PC-9 (cell line): ENCODE data around the gene HMGN1. TPM values are rescaled to one million over a fixed set of nuclear protein-coding genes. Genes with fewer than 3 reads are reported as not detected.

Experiments
- Bru-seq: library from RNA; stranded (reverse); fragments of 400-500 nt; gene quantifications from one replicate; lab custom pipeline; 2021; lab: Mats Ljungman, UMichigan
- BruChase-seq, 2 experiments: library from RNA; stranded (reverse); fragments of 400-500 nt; gene quantifications; one replicate each; lab custom pipeline; 2021; lab: Mats Ljungman, UMichigan
- BruUV-seq: library from RNA; stranded (reverse); fragments of 400-500 nt; replicated peaks from 2 replicates; lab custom pipeline; 2021; lab: Mats Ljungman, UMichigan
- CTCF ChIA-PET: fragments of 300-600 bp; sonication (Branson Sonifier 250); formaldehyde crosslinking; loops from one replicate; lab custom pipeline; 2022; ENCODE audit warnings: antibody characterized with exemption; lab: Charles Lee
- POLR2A ChIA-PET: fragments of 300-600 bp; sonication (Branson Sonifier 250); formaldehyde crosslinking; loops from one replicate; lab custom pipeline; 2022; ENCODE audit warnings: antibody characterized with exemption; ENCODE audit not compliant: unreplicated experiment; lab: Charles Lee
- DNase-seq, 2 experiments: peaks; one replicate each; pipeline versions ENCODE4 v3.0.0 to v3.0.0-alpha.2; 2015 to 2022; ENCODE audit warnings: mixed read lengths in 1 of 2
- H2AFZ ChIP-seq: fragments of 200-600 bp; sonication (generic); 2 replicates; pipeline ENCODE4 v1.8.1; 2017; ENCODE audit warnings: antibody characterized with exemption
- H3F3A ChIP-seq: fragments of 200-600 bp; sonication (generic); 2 replicates; pipeline ENCODE4 v1.8.1; 2017; ENCODE audit warnings: antibody characterized with exemption, mild to moderate bottlenecking, low read depth; ENCODE audit not compliant: insufficient read depth
- H3K27ac ChIP-seq: fragments of 200-600 bp; sonication (generic); 2 replicates; pipeline ENCODE4 v1.6.1; 2016; ENCODE audit warnings: mixed run types
- H3K27me3 ChIP-seq: fragments of 200-600 bp; sonication (generic); 2 replicates; pipeline ENCODE4 v1.6.1; 2016; ENCODE audit warnings: low read depth, mixed run types; ENCODE audit not compliant: insufficient read depth
- H3K36me3 ChIP-seq: fragments of 200-600 bp; sonication (generic); 2 replicates; pipeline ENCODE4 v1.6.1; 2016; ENCODE audit warnings: low read depth, mixed run types
- H3K4me1 ChIP-seq: fragments of 200-600 bp; sonication (generic); replicated peaks from 2 replicates; pipeline ENCODE4 v1.6.1; 2016; ENCODE audit warnings: mixed run types; ENCODE audit not compliant: insufficient read depth
- H3K4me2 ChIP-seq: fragments of 200-600 bp; sonication (generic); 2 replicates; pipeline ENCODE4 v1.6.1; 2017; ENCODE audit warnings: mixed run types
- H3K4me3 ChIP-seq: fragments of 200-600 bp; sonication (generic); 2 replicates; pipeline ENCODE4 v1.6.1; 2016; ENCODE audit warnings: mixed run types
- H3K79me2 ChIP-seq: fragments of 200-600 bp; sonication (generic); 2 replicates; pipeline ENCODE4 v1.6.1; 2017; ENCODE audit warnings: low read depth, mixed run types
- H3K9me2 ChIP-seq: fragments of 200-600 bp; sonication (generic); 2 replicates; pipeline ENCODE4 v1.8.1; 2017; ENCODE audit warnings: mild to moderate bottlenecking; ENCODE audit not compliant: insufficient read depth
- H3K9me3 ChIP-seq: fragments of 200-600 bp; sonication (generic); 2 replicates; pipeline ENCODE4 v1.8.1; 2016; ENCODE audit warnings: low read depth; ENCODE audit not compliant: insufficient read depth
- H4K20me1 ChIP-seq: fragments of 200-600 bp; sonication (generic); 2 replicates; pipeline ENCODE4 v1.8.1; 2017; ENCODE audit not compliant: insufficient read depth
- EZH2 ChIP-seq: fragments of 200-600 bp; sonication (generic); IDR thresholded peaks from 2 replicates; pipeline ENCODE4 v1.8.0; 2017; ENCODE audit warnings: antibody characterized with exemption, low read depth
- intact Hi-C: fragments of 100-400 bp; cut with micrococcal nuclease; formaldehyde crosslinking; loops from one replicate; pipeline ENCODE4 v1.10.0; 2022; ENCODE audit not compliant: unreplicated experiment
- long read RNA-seq: library from polyadenylated mRNA; stranded (forward); transcript quantifications from one replicate; pipeline ENCODE4 v2.0.0, GENCODE V29; 2022
- total RNA-seq: library from RNA; stranded (reverse); gene quantifications from 2 replicates; pipeline ENCODE4 v1.2.3, GENCODE V29; 2021
- TF ChIP-seq, protein P1 (sequence below): fragments of 200-600 bp; sonication (generic); conservative IDR thresholded peaks from 2 replicates; pipeline ENCODE4 v1.6.1; 2017; ENCODE audit warnings: mixed run types, antibody characterized with exemption, mild to moderate bottlenecking, moderate library complexity

HMGN1 gene, protein sequence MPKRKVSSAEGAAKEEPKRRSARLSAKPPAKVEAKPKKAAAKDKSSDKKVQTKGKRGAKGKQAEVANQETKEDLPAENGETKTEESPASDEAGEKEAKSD
- total RNA-seq (369 and 402 TPM in 2 replicates), Bru-seq, nascent RNA (percentile 97 among the genes with signal in this experiment), BruChase-seq, experiment 1, labeled RNA remaining after a 2-hour chase (percentile 99 among the genes with signal in this experiment), BruChase-seq, experiment 2, labeled RNA remaining after a 6-hour chase (percentile 98 among the genes with signal in this experiment)
- long read RNA-seq, full-length matches to known transcripts: 576 of 646 reads
- long read RNA-seq, partial matches to known transcripts: 22 of 646 reads
- long read RNA-seq, other reads (novel, unspliced or antisense): 48 of 646 reads

DNA sequence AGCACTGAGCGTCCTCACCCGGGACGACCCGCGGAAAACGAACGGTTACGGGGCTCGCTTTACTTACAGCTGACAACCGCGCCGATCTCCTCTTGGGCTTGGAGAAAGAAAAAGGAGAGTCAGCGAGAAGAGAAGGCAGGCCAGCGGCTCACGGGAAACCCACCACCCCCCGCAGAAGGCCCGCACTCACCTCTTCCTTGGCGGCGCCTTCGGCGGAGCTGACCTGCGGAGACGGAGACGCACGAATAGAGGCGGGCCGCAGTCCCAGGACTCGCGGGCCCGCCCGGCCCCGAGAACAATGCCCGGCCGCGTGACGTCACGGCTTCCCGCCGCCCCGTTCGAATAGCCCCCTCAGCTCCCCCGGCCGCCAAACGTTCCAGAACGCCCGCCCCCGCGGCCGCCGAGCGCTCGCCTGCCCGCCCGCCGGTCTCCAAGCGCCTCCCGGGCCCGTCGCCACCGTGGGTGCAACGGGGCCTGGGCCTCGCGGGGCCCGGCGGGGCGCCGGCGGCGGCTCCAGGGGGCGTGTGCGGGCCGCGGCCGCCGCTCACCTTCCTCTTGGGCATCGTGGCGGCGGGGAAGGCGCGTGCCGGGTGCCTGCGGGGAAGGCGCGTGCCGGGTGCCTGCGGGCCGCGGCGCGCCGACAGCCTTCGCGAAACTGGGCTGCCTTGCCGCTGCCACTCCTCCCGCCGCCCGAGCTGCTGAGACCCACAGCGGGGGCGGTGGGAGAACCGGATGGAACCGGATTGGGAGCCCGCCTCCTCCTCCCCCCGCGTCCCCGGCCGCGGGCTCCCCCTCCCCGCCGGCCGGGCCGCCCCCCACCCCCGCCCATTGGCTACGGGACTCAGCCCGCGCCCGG, at the start of gene HMGN1:
Gene HMGN1 (minus strand): TSS at position 734 of the 856 bp plus-strand sequence. CDS start 171 bp downstream, at position 563.
- no peaks in the 10 kb centered on the region for H3K9me2 ChIP-seq
- H4K20me1 ChIP-seq: peaks cover 21% of the 10 kb centered on the region
- no peaks in the 10 kb centered on the region for H3K9me3 ChIP-seq
- DNase-seq: peak; percentile 58 to 83
- peak within 1 kb of the TSS; percentile 92 for H3K4me3 ChIP-seq
- peak within 1 kb of the TSS; percentile 85 for H3K27ac ChIP-seq
- peak within 1 kb of the TSS; percentile 83 for H2AFZ ChIP-seq
- intact Hi-C loops: loop anchor here (1.0 kb wide), 3 partner anchors 32 to 40 kb away; a partner anchor contains a TSS
- peaks cover 31% of the 10 kb centered on the region for H3F3A ChIP-seq
- BruUV-seq: no TSS peak
- H3K27me3 ChIP-seq: no peaks in the 10 kb centered on the region
- peaks cover 32% of the 10 kb centered on the region for H3K4me1 ChIP-seq
- H3K4me2 ChIP-seq: peak within 1 kb of the TSS; percentile 97
- CTCF ChIA-PET: no interaction called here
- H3K79me2 ChIP-seq: peaks cover 48% of the 10 kb centered on the region
- POLR2A ChIA-PET: interaction anchor here (0.6 kb wide), 2 partner anchors 46 to 60 kb away, joined by 3 to 25 read pairs; no protein-coding TSS in a partner anchor
- peaks cover 26% of the 10 kb centered on the region for H3K36me3 ChIP-seq
- TF ChIP-seq, protein P1, sequence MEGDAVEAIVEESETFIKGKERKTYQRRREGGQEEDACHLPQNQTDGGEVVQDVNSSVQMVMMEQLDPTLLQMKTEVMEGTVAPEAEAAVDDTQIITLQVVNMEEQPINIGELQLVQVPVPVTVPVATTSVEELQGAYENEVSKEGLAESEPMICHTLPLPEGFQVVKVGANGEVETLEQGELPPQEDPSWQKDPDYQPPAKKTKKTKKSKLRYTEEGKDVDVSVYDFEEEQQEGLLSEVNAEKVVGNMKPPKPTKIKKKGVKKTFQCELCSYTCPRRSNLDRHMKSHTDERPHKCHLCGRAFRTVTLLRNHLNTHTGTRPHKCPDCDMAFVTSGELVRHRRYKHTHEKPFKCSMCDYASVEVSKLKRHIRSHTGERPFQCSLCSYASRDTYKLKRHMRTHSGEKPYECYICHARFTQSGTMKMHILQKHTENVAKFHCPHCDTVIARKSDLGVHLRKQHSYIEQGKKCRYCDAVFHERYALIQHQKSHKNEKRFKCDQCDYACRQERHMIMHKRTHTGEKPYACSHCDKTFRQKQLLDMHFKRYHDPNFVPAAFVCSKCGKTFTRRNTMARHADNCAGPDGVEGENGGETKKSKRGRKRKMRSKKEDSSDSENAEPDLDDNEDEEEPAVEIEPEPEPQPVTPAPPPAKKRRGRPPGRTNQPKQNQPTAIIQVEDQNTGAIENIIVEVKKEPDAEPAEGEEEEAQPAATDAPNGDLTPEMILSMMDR: no peak
- no peak for TF ChIP-seq EZH2

DNA sequence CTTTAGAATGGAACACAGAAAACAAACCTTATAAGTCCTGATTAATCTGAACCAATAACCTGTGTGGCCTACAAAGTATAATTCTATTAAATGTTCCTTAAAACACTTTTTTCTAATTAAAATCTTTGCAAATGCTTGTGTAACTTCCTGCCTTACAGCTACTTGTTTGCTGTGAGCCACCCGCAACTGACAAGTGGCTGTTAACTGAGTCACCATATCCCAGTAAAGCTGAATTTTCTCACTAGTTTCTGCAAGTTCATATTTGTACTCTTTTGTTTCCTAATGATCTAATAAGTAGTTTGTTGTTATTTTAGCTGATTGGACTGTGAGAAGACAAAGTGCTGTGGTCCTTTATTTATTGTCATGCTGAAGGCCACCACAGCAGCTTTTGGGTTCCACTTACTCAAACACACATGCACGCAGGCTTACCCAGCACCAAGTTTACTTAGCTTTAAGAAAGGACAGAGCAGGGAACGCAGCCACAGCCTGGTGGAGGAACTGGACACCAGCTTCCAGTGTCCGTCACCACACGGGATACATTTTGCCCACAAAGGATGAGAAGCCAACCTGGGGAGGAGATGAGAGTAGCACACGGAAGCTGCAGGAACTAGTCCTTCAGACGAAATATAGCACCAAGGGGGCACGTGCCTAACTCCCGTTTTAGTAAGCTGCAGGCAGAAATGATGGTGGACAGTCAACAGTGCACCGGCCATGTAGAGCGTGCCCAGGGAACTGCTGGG, 48.9 kb upstream of the HMGN1 start:
- no peak for TF ChIP-seq EZH2
- Histone ChIP-seq H3K9me3 (no peaks in the 10 kb centered on the region), H3K4me1 (no peaks in the 10 kb centered on the region), H3K79me2 (no peaks in the 10 kb centered on the region), H4K20me1 (no peaks in the 10 kb centered on the region), H3K27ac (no peak overlapping the region), H3K9me2 (no peaks in the 10 kb centered on the region), H2AFZ (no peak overlapping the region), H3K27me3 (no peaks in the 10 kb centered on the region), H3K4me2 (no peak overlapping the region), H3K36me3 (no peaks in the 10 kb centered on the region), H3F3A (no peaks in the 10 kb centered on the region), H3K4me3 (no peak overlapping the region)
- ChIA-PET POLR2A (no interaction called here), CTCF (interaction anchor here (0.7 kb wide), 1 partner anchor 217 kb away, joined by 3 read pairs; no protein-coding TSS in a partner anchor)
- intact Hi-C loops: no loop called here
- BruUV-seq: no TSS peak
- no peak for DNase-seq

DNA sequence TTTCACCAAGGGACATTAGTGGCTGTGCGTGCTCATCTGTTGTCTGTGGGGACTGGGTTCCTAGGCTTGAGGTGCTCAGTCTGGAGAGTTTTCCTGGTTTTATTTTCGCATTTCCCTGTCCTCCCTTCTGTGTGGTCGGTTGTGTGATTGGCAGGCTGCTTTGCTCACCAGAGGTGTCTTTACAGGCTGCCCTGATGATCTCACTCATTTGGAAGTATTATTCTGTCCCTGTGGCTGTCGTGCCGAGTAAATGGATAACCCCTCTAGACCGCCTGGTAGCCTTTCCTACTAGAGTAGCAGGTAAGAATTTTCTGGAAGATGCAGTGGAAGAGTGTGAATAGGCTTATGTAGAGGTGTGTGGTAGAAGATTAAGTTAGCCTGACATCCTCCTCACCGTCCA, 44.1 kb upstream of the HMGN1 start:
- no peaks in the 10 kb centered on the region for H3K9me2 ChIP-seq
- H4K20me1 ChIP-seq: no peaks in the 10 kb centered on the region
- no peak overlapping the region for H3K4me3 ChIP-seq
- no TSS peak for BruUV-seq
- DNase-seq: no peak
- TF ChIP-seq, protein P1: no peak
- no peak for TF ChIP-seq EZH2
- H3K79me2 ChIP-seq: peaks cover 6% of the 10 kb centered on the region; the same call in 1 of the 2 replicates
- intact Hi-C loops: no loop called here
- H3K4me2 ChIP-seq: no peak overlapping the region
- peaks cover 5% of the 10 kb centered on the region; the same call in 1 of the 2 replicates for H3F3A ChIP-seq
- CTCF ChIA-PET: no interaction called here
- H2AFZ ChIP-seq: no peak overlapping the region
- POLR2A ChIA-PET: interaction anchor here (0.5 kb wide), 1 partner anchor 31 kb away, joined by 3 read pairs; no protein-coding TSS in a partner anchor
- no peaks in the 10 kb centered on the region for H3K9me3 ChIP-seq
- H3K4me1 ChIP-seq: 0 out of 2 replicates have a peak, but pooled peaks cover 4% of the 10 kb centered on the region
- H3K36me3 ChIP-seq: no peaks in the 10 kb centered on the region
- H3K27ac ChIP-seq: no peak overlapping the region
- H3K27me3 ChIP-seq: no peaks in the 10 kb centered on the region
